ENCODE results near the gene ZNF318. TPM values are rescaled to one million over a fixed set of nuclear protein-coding genes. Genes with fewer than 3 reads are reported as not detected.

ZNF318 gene
- total and polyA plus RNA-seq, 10 of the 15 experiments (the other 5 are each of a cell fraction or from before 2014, with no cell fraction given): 3.4 to 79.8 (median 13.7) TPM

GRCh38 chr6:43378631-43379030 lies 9.2 kb upstream of the ZNF318 start:
- H3K27me3 ChIP-seq (replicated peaks in 1 of 2; ENCODE audit: control insufficient read depth in 2 of 2, insufficient read depth in 2 of 2, low read length in 1 of 2): no peaks in the 10 kb centered on the region
- intact Hi-C loops (cut with micrococcal nuclease; ENCODE audit: unreplicated experiment) (no loop called here), in situ Hi-C loops (cut with MboI) (no loop called here)
- TF ChIP-seq GATAD2B (conservative IDR thresholded peaks at IDR 0.05; ENCODE audit: low read depth): no peak
- TF ChIP-seq TBL1XR1 (IDR thresholded peaks at IDR 0.05; ENCODE audit: low read depth, low read length): no peak
- TF ChIP-seq MEF2B (IDR thresholded peaks at IDR 0.05; ENCODE audit: partially characterized antibody, poor library complexity, severe bottlenecking): no peak
- no peak for TF ChIP-seq CUX1 (IDR thresholded peaks at IDR 0.05; ENCODE audit: insufficient replicate concordance, low read depth, low read length)
- no peak for TF ChIP-seq IRF3 (IDR thresholded peaks at IDR 0.05)
- TF ChIP-seq CBX3 (IDR thresholded peaks at IDR 0.05; ENCODE audit: borderline replicate concordance, low read depth): no peak
- TF ChIP-seq RAD51 (IDR thresholded peaks at IDR 0.05): no peak
- TF ChIP-seq GABPA (IDR thresholded peaks at IDR 0.05; ENCODE audit: low read depth): no peak
- no peak for TF ChIP-seq EP300 (IDR thresholded peaks at IDR 0.05; ENCODE audit: borderline replicate concordance in 1 of 2, control insufficient read depth in 1 of 2, low read depth in 2 of 2, low read length in 2 of 2)
- no peak for TF ChIP-seq USF1 (IDR thresholded peaks at IDR 0.05; ENCODE audit: borderline replicate concordance, extremely low read length, insufficient read depth, low read depth, low read length)
- no peak for TF ChIP-seq SPI1 (IDR thresholded peaks at IDR 0.05; ENCODE audit: borderline replicate concordance, insufficient read depth, low read depth, low read length)
- no peak for TF ChIP-seq DPF2 (IDR thresholded peaks at IDR 0.05)
- TF ChIP-seq ZNF622 (IDR thresholded peaks at IDR 0.05): no peak
- TF ChIP-seq FOS (IDR thresholded peaks at IDR 0.05; ENCODE audit: borderline replicate concordance, extremely low read depth, insufficient read length): no peak
- no peak for TF ChIP-seq SREBF2 (IDR thresholded peaks at IDR 0.05; ENCODE audit: low read length)
- TF ChIP-seq ETV6 (conservative IDR thresholded peaks at IDR 0.05 in 1 of 2, IDR thresholded peaks at IDR 0.05 in 1 of 2; ENCODE audit: borderline replicate concordance in 1 of 2, low read depth in 1 of 2): no peak
- WGBS (ENCODE audit: insufficient coverage, insufficient replicate concordance, low lambda C conversion rate, missing lambda C conversion rate): 93% methylated on average over 3 of the region's 3 CpGs
- peaks cover 4% of the 10 kb centered on the region for H3K79me2 ChIP-seq (ENCODE audit: control insufficient read depth, insufficient read depth, low read length)
- H3K9ac ChIP-seq (ENCODE audit: control insufficient read depth, insufficient read depth, low read length): no peak overlapping the region; the same call in 1 of the 2 replicates
- no peak overlapping the region for H3K4me2 ChIP-seq (ENCODE audit: control insufficient read depth, insufficient read depth)
- no peak for DNase-seq (ENCODE audit: low read depth, low spot score)
- ChIA-PET POLR2A (interaction anchor here (0.5 to 10.4 kb wide), 7 partner anchors 8 to 79 kb away, joined by 3 to 218 read pairs (median 5); partner anchors contain the start of gene ZNF318), RAD21 (ENCODE audit: unreplicated experiment) (interaction anchor here (1.2 to 11.3 kb wide), 6 partner anchors 11 to 251 kb away, joined by 4 to 311 read pairs (median 10); partner anchors contain the start of genes CRIP3, GTPBP2 and ZNF318), CTCF (interaction anchor here (0.8 to 8.3 kb wide), 6 partner anchors 9 to 108 kb away, joined by 3 to 68 read pairs (median 6); partner anchors contain the start of gene ZNF318), SMC1A (ENCODE audit: uncharacterized antibody, unreplicated experiment) (interaction anchor here (1.0 to 27.6 kb wide), 12 partner anchors 8 to 122 kb away, joined by 3 to 616 read pairs (median 4); partner anchors contain the start of gene ZNF318)
- peak overlapping the region; percentile 60 for H3K27ac ChIP-seq (ENCODE audit: control insufficient read depth, insufficient read depth)
- FAIRE-seq: no peak
- H3K4me3 ChIP-seq: no peak overlapping the region
- no peaks in the 10 kb centered on the region; the same call in 2 of the 3 replicates for H3K9me3 ChIP-seq (replicated peaks; ENCODE audit: control insufficient read depth, insufficient read depth, low read length)
- H2AFZ ChIP-seq (ENCODE audit: control insufficient read depth, low read depth, low read length): no peak overlapping the region
- no TSS peak for BruUV-seq (replicated peaks)
- ATAC-seq: no peak
- no peaks in the 10 kb centered on the region for H4K20me1 ChIP-seq (ENCODE audit: control insufficient read depth, insufficient read depth)
- no peaks in the 10 kb centered on the region for H3K36me3 ChIP-seq (ENCODE audit: control insufficient read depth in 2 of 2, insufficient read depth in 2 of 2, low read length in 1 of 2)
- peaks cover 86% of the 10 kb centered on the region for H3K4me1 ChIP-seq (ENCODE audit: control insufficient read depth, insufficient read depth, low read length)
